HepG2 (cell line): ENCODE measurements around the gene TCEAL9.

Experiments
- CBX1 ChIP-seq: IDR thresholded peaks from one replicate; pipeline ENCODE4 v1.6.1; 2016; ENCODE audit warnings: antibody characterized with exemption, low read depth
- CEBPB ChIP-seq: IDR thresholded peaks from 2 replicates; pipeline ENCODE4 v1.6.1; 2011; ENCODE audit warnings: low read depth, low read length, improper control_type of control experiment, borderline replicate concordance
- ISX ChIP-seq: sonication (generic); formaldehyde crosslinking; conservative IDR thresholded peaks from 2 replicates; pipeline ENCODE4 v1.5.0; 2020; ENCODE audit warnings: missing genetic modification reagents
- MXI1 ChIP-seq: IDR thresholded peaks from 3 replicates; pipeline ENCODE4 v1.6.1; 2012; ENCODE audit warnings: low read depth, low read length, inconsistent platforms, borderline replicate concordance
- U2AF2 ChIP-seq: fragments of 200-400 bp; formaldehyde crosslinking; IDR thresholded peaks from 2 replicates; pipeline ENCODE4 v1.6.1; 2017; ENCODE audit warnings: low read depth, mild to moderate bottlenecking, low read length
- YY1 ChIP-seq: IDR thresholded peaks from 2 replicates; pipeline ENCODE4 v1.6.1; 2011; ENCODE audit warnings: low read length, low read depth, moderate library complexity, mild to moderate bottlenecking; ENCODE audit not compliant: insufficient read depth, insufficient replicate concordance
- ZNF558 ChIP-seq: sonication (generic); formaldehyde crosslinking; IDR thresholded peaks from 2 replicates; pipeline ENCODE4 v1.9.0; 2022; ENCODE audit warnings: mild to moderate bottlenecking, missing genetic modification reagents, borderline replicate concordance
- TF ChIP-seq, protein P1 (sequence below): sonication (generic); formaldehyde crosslinking; IDR thresholded peaks from 2 replicates; pipeline ENCODE4 v1.5.0; 2020; ENCODE audit warnings: mild to moderate bottlenecking, missing genetic modification reagents, moderate library complexity

GRCh38 chrX:103406256-103406655, 50.0 kb downstream of the TCEAL9 start:
- TF ChIP-seq ZNF558, result no peak
- TF ChIP-seq CEBPB, result no peak
- TF ChIP-seq CBX1, result no peak
- no peak for TF ChIP-seq YY1
- no peak for TF ChIP-seq ISX (CRISPR knock-in tag)
- no peak for TF ChIP-seq U2AF2
- TF ChIP-seq MXI1, result no peak
- TF ChIP-seq, protein P1, sequence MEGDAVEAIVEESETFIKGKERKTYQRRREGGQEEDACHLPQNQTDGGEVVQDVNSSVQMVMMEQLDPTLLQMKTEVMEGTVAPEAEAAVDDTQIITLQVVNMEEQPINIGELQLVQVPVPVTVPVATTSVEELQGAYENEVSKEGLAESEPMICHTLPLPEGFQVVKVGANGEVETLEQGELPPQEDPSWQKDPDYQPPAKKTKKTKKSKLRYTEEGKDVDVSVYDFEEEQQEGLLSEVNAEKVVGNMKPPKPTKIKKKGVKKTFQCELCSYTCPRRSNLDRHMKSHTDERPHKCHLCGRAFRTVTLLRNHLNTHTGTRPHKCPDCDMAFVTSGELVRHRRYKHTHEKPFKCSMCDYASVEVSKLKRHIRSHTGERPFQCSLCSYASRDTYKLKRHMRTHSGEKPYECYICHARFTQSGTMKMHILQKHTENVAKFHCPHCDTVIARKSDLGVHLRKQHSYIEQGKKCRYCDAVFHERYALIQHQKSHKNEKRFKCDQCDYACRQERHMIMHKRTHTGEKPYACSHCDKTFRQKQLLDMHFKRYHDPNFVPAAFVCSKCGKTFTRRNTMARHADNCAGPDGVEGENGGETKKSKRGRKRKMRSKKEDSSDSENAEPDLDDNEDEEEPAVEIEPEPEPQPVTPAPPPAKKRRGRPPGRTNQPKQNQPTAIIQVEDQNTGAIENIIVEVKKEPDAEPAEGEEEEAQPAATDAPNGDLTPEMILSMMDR, result no peak
